ENCODE data around the gene SLC2A8.

Gene SLC2A8

GRCh38 chr9:127360829-127361228 is 36.1 kb upstream of the SLC2A8 start:
- intact Hi-C loops (cut with DNase I; ENCODE audit: low total_unique reads) = no loop called here

GRCh38 chr9:127361561-127361960 is 35.4 kb upstream of the SLC2A8 start:
- intact Hi-C loops (cut with DNase I; ENCODE audit: low total_unique reads) = no loop called here
- TF ChIP-seq CTCF (IDR thresholded peaks at IDR 0.05) = no peak

More at GRCh38 chr9:127360829-127361228, 36.1 kb upstream of the SLC2A8 start:
- Histone ChIP-seq H3K27ac (peak overlapping the region; percentile 66 to 82), H3K27me3 (no peaks in the 10 kb centered on the region), H3K36me3 (peaks cover 30 to 62% (median 51%) of the 10 kb centered on the region in 3 donors), H3K4me3 (no peak overlapping the region), H3K4me1 (peaks cover 0 to 33% (median 23%) of the 10 kb centered on the region in 4 donors), H3K9me3 (no peaks in the 10 kb centered on the region)
- DNase-seq = no peak
- TF ChIP-seq CTCF (IDR thresholded peaks at IDR 0.05) = no peak

GRCh38 chr9:127362829-127363228 is 34.1 kb upstream of the SLC2A8 start:
- Histone ChIP-seq H3K27ac (peak overlapping the region in 1 of 2 donors; percentile 6), H3K4me3 (no peak overlapping the region), H3K4me1 (peaks cover 0 to 43% (median 23%) of the 10 kb centered on the region in 4 donors), H3K27me3 (no peaks in the 10 kb centered on the region), H3K9me3 (no peaks in the 10 kb centered on the region), H3K36me3 (peaks cover 13 to 43% (median 32%) of the 10 kb centered on the region in 3 donors)
- no peak for DNase-seq
- intact Hi-C loops (cut with DNase I; ENCODE audit: low total_unique reads) = no loop called here
- TF ChIP-seq CTCF (IDR thresholded peaks at IDR 0.05) = no peak

More at GRCh38 chr9:127361561-127361960, 35.4 kb upstream of the SLC2A8 start:
- DNase-seq = no peak
- Histone ChIP-seq H3K36me3 (peaks cover 23 to 56% (median 44%) of the 10 kb centered on the region in 3 donors), H3K4me3 (no peak overlapping the region), H3K4me1 (peaks cover 0 to 37% (median 23%) of the 10 kb centered on the region in 4 donors), H3K27me3 (no peaks in the 10 kb centered on the region), H3K9me3 (no peaks in the 10 kb centered on the region), H3K27ac (peak overlapping the region; percentile 12 to 66)

- intact Hi-C loops (cut with DNase I; ENCODE audit: low total_unique reads) = no loop called here
Measured at GRCh38 chr9:127365461-127365860, 31.5 kb upstream of the SLC2A8 start.

GRCh38 chr9:127366594-127366993 is 30.4 kb upstream of the SLC2A8 start:
- peaks cover 0 to 11% (median 2%) of the 10 kb centered on the region in 4 donors for H3K4me1 ChIP-seq
- DNase-seq = no peak
- intact Hi-C loops (cut with DNase I; ENCODE audit: low total_unique reads) = no loop called here
- no peaks in the 10 kb centered on the region for H3K27me3 ChIP-seq
- no peak for TF ChIP-seq CTCF (IDR thresholded peaks at IDR 0.05)
- peaks cover 32 to 69% (median 32%) of the 10 kb centered on the region in 3 donors for H3K36me3 ChIP-seq
- H3K4me3 ChIP-seq = no peak overlapping the region
- no peaks in the 10 kb centered on the region for H3K9me3 ChIP-seq
- H3K27ac ChIP-seq = peak overlapping the region in 1 of 2 donors; percentile 43

More at GRCh38 chr9:127365461-127365860, 31.5 kb upstream of the SLC2A8 start:
- no peak for TF ChIP-seq CTCF (IDR thresholded peaks at IDR 0.05)
- Histone ChIP-seq H3K27ac (no peak overlapping the region), H3K27me3 (no peaks in the 10 kb centered on the region), H3K9me3 (no peaks in the 10 kb centered on the region), H3K4me3 (no peak overlapping the region), H3K36me3 (peaks cover 30 to 60% (median 32%) of the 10 kb centered on the region in 3 donors), H3K4me1 (peaks cover 0 to 22% (median 12%) of the 10 kb centered on the region in 4 donors)
- DNase-seq = no peak

Data from tibial artery (tissue), 4 donors.